Effector memory CD8-positive, alpha-beta T cell (primary cell): ENCODE results near the gene TRAPPC3L.

Source experiments
- ATAC-seq: fragments of 150-1000 bp; cut with Tn5 transposase; replicated peaks from 2 replicates; pipeline ENCODE4 v1.10.0; 2021; ENCODE audit warnings: mild to moderate bottlenecking, moderate library complexity
- DNase-seq, 3 experiments: peaks; one replicate each; pipeline ENCODE4 v3.0.0; 2021
- H3K27ac Mint-ChIP-seq, 2 donors: one replicate each; pipeline ENCODE4 v1.8.0; 2022; ENCODE audit warnings: mild to moderate bottlenecking in 2 of 2, mixed read lengths in 2 of 2, moderate library complexity in 2 of 2
- H3K27me3 Mint-ChIP-seq, 2 donors: one replicate each; pipeline ENCODE4 v1.8.0; 2022; ENCODE audit warnings: mixed read lengths in 2 of 2
- H3K36me3 Mint-ChIP-seq: one replicate; pipeline ENCODE4 v1.8.0; 2022; ENCODE audit warnings: mild to moderate bottlenecking, moderate library complexity, mixed read lengths; ENCODE audit not compliant: insufficient read depth
- H3K4me1 Mint-ChIP-seq, 2 donors: one replicate each; pipeline ENCODE4 v1.8.0; 2022; ENCODE audit warnings: low read depth in 2 of 2, mixed read lengths in 2 of 2
- H3K4me3 Mint-ChIP-seq, 2 donors: one replicate each; pipeline ENCODE4 v1.8.0; 2022; ENCODE audit warnings: mild to moderate bottlenecking in 2 of 2, mixed read lengths in 2 of 2, moderate library complexity in 2 of 2
- H3K9me3 Mint-ChIP-seq, 2 donors: one replicate each; pipeline ENCODE4 v1.8.0; 2022; ENCODE audit warnings: mixed read lengths in 2 of 2

The TRAPPC3L gene

DNA sequence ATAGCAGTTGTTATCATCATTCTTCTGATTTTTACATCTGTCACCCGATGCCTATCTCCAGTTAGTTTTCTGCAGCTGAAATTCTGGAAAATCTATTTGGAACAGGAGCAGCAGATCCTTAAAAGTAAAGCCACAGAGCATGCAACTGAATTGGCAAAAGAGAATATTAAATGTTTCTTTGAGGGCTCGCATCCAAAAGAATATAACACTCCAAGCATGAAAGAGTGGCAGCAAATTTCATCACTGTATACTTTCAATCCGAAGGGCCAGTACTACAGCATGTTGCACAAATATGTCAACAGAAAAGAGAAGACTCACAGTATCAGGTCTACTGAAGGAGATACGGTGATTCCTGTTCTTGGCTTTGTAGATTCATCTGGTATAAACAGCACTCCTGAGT, 82.2 kb downstream of the TRAPPC3L start:
- Mint-ChIP-seq H3K36me3 (peaks cover 5% of the 10 kb centered on the region), H3K27ac (no peak overlapping the region), H3K9me3 (no peaks in the 10 kb centered on the region), H3K4me3 (no peak overlapping the region), H3K4me1 (peaks cover 7 to 18% of the 10 kb centered on the region in 2 donors), H3K27me3 (peaks cover 0 to 36% of the 10 kb centered on the region in 2 donors)
- DNase-seq (no peak), ATAC-seq (no peak)

DNA sequence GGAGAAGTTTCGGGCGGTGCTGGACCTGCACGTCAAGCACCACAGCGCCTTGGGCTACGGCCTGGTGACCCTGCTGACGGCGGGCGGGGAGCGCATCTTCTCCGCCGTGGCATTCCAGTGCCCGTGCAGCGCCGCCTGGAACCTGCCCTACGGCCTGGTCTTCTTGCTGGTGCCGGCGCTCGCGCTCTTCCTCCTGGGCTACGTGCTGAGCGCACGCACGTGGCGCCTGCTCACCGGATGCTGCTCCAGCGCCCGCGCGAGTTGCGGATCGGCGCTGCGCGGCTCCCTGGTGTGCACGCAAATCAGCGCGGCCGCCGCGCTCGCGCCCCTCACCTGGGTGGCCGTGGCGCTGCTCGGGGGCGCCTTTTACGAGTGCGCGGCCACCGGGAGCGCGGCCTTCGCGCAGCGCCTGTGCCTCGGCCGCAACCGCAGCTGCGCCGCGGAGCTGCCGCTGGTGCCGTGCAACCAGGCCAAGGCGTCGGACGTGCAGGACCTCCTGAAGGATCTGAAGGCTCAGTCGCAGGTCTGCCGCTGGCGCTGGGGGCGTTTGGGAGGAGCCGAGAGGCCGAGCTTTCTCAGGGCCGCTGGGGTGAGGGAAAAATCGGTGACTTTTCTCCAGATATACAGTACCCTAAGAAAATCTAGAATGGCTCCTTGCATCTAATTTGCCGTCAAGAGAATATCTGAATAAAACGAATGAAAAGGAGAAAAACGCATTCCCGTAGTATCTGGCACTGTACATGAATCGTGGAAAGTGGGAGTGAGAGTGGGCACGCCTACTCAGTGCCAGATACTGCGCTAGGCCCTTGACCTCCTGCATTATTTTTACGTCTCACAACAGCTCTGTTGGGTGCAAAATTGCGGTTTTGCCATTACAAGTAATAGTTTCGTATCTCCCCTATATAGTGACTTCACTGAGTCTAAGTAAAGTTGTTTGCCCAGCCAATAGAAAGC, 83.3 kb downstream of the TRAPPC3L start:
- Mint-ChIP-seq H3K4me1 (peaks cover 7 to 18% of the 10 kb centered on the region in 2 donors), H3K36me3 (peaks cover 5% of the 10 kb centered on the region), H3K27me3 (peaks cover 0 to 36% of the 10 kb centered on the region in 2 donors), H3K4me3 (peak overlapping the region; percentile 81 to 82), H3K27ac (peak overlapping the region in 1 of 2 donors; percentile 91), H3K9me3 (no peaks in the 10 kb centered on the region)
- peak; percentile 93 for ATAC-seq
- peak; percentile 25 to 46 (median 31) for DNase-seq

DNA sequence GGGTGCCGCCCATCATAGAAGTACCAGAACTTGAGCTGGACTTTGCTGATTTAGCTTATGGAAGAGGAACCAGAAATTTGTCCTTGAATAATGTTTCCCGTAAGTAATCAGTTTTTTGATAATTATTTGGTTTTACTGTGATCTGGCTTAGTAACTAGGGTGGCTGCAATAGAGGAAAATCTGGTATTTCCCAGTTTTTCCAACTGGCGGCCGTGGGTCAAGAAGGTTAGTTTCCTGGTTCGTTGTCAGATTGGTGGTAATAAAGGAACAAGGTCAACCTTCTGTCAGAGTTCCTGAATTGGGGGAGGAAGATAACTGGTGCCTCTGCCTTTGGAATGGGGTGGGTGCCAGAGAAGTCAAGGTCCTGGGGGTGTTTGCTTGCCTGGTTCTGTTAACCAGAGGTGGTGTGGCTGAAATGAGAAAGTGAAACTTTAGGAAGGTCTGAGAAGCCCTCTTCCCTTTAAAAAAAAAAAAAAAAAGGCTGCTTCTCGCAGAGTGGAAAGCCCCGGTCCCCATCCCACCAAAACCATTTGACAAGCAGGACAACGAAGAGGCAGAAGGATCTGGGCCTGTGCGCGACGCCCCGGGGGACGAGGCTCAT, 84.1 kb downstream of the TRAPPC3L start, which contains the start of gene CALHM6:
CALHM6 (plus strand) TSS at position 45 of the 601 bp plus-strand sequence; CDS start at position 600, 555 bp downstream.
- Mint-ChIP-seq H3K4me3 (peak within 1 kb of the TSS; percentile 81 to 82), H3K27ac (peak within 1 kb of the TSS in 1 of 2 donors; percentile 91), H3K9me3 (no peaks in the 10 kb centered on the region), H3K27me3 (peaks cover 0 to 36% of the 10 kb centered on the region in 2 donors), H3K4me1 (peaks cover 7 to 18% of the 10 kb centered on the region in 2 donors), H3K36me3 (peaks cover 5% of the 10 kb centered on the region)
- DNase-seq (no peak), ATAC-seq (no peak)

DNA sequence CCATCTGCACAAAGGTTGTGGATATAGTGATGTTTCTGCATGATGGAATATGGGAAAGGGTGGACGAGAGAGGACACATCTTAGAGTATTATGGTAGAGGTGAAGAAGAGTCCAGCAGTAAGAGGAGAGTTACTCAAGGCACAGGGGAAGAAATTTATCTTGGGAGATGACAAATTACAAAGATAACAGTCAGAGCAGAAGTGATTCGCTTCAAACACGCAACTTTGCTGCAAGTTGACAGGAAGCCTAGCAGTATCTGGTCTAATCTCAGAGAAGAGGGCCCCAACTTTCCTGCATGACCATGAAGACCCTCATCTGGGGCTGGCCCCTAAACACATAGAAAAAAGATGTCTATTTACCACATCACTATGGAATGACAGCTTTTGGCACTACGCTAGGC, 85.6 kb downstream of the TRAPPC3L start:
- Mint-ChIP-seq H3K27ac (no peak overlapping the region), H3K36me3 (peaks cover 5% of the 10 kb centered on the region), H3K4me1 (peaks cover 6 to 18% of the 10 kb centered on the region in 2 donors), H3K4me3 (no peak overlapping the region), H3K27me3 (peaks cover 0 to 42% of the 10 kb centered on the region in 2 donors), H3K9me3 (no peaks in the 10 kb centered on the region)
- DNase-seq, result no peak
- no peak for ATAC-seq

- ATAC-seq (no peak), DNase-seq (no peak)
- no peaks in the 10 kb centered on the region for H3K9me3 Mint-ChIP-seq
- H3K27me3 Mint-ChIP-seq, result peaks cover 0 to 42% of the 10 kb centered on the region in 2 donors
- H3K27ac Mint-ChIP-seq, result no peak overlapping the region
- H3K36me3 Mint-ChIP-seq, result peaks cover 5% of the 10 kb centered on the region
- H3K4me1 Mint-ChIP-seq, result peaks cover 6 to 15% of the 10 kb centered on the region in 2 donors
- no peak overlapping the region for H3K4me3 Mint-ChIP-seq
Observed at GRCh38 chr6:116458264-116458663, 87.2 kb downstream of the TRAPPC3L start.

DNA sequence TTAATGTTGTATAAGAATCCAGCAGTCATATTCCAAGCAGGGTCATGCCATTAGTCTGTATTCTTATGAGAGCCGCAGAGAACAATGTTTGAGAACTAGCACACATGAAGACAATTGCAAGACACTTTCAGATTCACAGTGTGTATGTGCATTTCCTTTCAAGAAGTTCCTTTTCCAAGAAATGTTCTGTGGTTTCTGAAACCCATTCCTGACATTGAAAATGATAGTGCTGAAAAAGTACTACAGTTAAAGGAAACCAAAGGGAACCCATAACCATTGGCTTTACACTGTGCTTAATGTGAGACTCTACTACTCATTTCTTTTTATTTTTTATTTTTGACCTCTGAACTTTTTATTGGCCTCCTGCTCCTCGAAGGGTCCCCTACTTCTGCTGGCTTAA, 88.6 kb downstream of the TRAPPC3L start:
- H3K27me3 Mint-ChIP-seq, result peaks cover 0 to 40% of the 10 kb centered on the region in 2 donors
- H3K36me3 Mint-ChIP-seq, result peaks cover 5% of the 10 kb centered on the region
- DNase-seq (no peak), ATAC-seq (no peak)
- no peak overlapping the region for H3K27ac Mint-ChIP-seq
- H3K4me1 Mint-ChIP-seq, result peaks cover 6 to 11% of the 10 kb centered on the region in 2 donors
- no peak overlapping the region for H3K4me3 Mint-ChIP-seq
- no peaks in the 10 kb centered on the region for H3K9me3 Mint-ChIP-seq

DNA sequence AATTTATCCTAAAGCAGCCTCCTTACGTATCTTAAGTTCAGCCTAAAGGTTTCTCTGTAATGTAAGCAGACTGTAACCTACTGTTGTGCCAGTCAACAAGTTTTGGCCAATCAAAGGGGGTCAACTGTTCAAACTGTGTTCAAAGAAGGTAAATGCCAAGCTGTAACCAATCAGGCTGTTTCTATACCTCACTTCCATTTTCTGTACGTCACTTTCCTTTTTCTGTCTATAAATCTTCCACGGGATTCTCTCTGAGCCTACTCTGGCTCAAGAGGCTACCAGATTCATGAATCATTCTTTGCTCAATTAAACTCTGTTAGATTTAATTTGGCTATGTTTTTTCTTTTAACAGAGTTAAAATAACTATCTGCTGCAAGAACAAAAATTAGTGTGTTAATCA, 89.4 kb downstream of the TRAPPC3L start:
- H3K9me3 Mint-ChIP-seq, result no peaks in the 10 kb centered on the region
- H3K27me3 Mint-ChIP-seq, result peaks cover 0 to 34% of the 10 kb centered on the region in 2 donors
- no peak for ATAC-seq
- H3K27ac Mint-ChIP-seq, result no peak overlapping the region
- no peak overlapping the region for H3K4me3 Mint-ChIP-seq
- no peaks in the 10 kb centered on the region for H3K36me3 Mint-ChIP-seq
- DNase-seq, result no peak
- peaks cover 1 to 3% of the 10 kb centered on the region in 2 donors for H3K4me1 Mint-ChIP-seq

GRCh38 chr6:116452531-116452930, 93.0 kb downstream of the TRAPPC3L start:
- H3K36me3 Mint-ChIP-seq, result no peaks in the 10 kb centered on the region
- H3K27ac Mint-ChIP-seq, result no peak overlapping the region
- H3K4me1 Mint-ChIP-seq, result no peaks in the 10 kb centered on the region
- peaks cover 8 to 35% of the 10 kb centered on the region in 2 donors for H3K27me3 Mint-ChIP-seq
- no peak overlapping the region for H3K4me3 Mint-ChIP-seq
- ATAC-seq (no peak), DNase-seq (no peak)
- no peaks in the 10 kb centered on the region for H3K9me3 Mint-ChIP-seq

GRCh38 chr6:116451916-116452315, 93.6 kb downstream of the TRAPPC3L start:
- Mint-ChIP-seq H3K4me3 (no peak overlapping the region), H3K27ac (no peak overlapping the region), H3K36me3 (no peaks in the 10 kb centered on the region), H3K9me3 (no peaks in the 10 kb centered on the region), H3K27me3 (peaks cover 8 to 35% of the 10 kb centered on the region in 2 donors), H3K4me1 (no peaks in the 10 kb centered on the region)
- no peak for ATAC-seq
- DNase-seq, result no peak

- DNase-seq (no peak), ATAC-seq (no peak)
- Mint-ChIP-seq H3K4me1 (no peaks in the 10 kb centered on the region), H3K4me3 (no peak overlapping the region), H3K36me3 (no peaks in the 10 kb centered on the region), H3K9me3 (no peaks in the 10 kb centered on the region), H3K27ac (no peak overlapping the region), H3K27me3 (peaks cover 8 to 35% of the 10 kb centered on the region in 2 donors)
Observed at GRCh38 chr6:116450769-116451740, 94.4 kb downstream of the TRAPPC3L start.

DNA sequence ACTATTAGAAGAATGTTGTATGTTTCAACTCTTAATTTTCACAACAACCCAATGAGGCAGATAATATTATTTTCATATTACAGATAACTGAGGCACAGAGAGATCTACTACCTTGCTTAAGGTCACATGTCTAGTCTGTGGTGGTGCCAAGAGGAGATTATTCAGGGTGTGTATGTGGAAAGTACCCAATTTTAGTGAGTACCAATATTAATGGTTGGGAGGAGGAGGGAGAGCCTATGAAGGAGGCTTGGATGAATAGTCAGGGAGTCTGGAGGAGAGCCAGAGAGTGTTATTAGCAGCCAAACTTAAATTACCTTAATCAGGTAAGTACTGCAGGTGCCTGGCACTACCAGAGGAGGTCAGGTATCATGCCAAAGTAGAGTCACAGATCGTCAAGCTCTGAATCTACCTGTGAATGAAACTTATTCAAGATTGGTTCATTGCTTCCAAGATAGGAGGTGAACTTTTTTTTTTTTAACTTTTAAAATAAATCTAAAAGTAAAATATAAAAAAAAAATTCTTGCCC, 95.2 kb downstream of the TRAPPC3L start:
- Mint-ChIP-seq H3K4me1 (peaks cover under 1% of the 10 kb centered on the region in 2 donors), H3K4me3 (no peak overlapping the region), H3K9me3 (no peaks in the 10 kb centered on the region), H3K27me3 (peaks cover 8 to 31% of the 10 kb centered on the region in 2 donors), H3K36me3 (no peaks in the 10 kb centered on the region), H3K27ac (no peak overlapping the region)
- ATAC-seq, result no peak
- DNase-seq, result no peak

DNA sequence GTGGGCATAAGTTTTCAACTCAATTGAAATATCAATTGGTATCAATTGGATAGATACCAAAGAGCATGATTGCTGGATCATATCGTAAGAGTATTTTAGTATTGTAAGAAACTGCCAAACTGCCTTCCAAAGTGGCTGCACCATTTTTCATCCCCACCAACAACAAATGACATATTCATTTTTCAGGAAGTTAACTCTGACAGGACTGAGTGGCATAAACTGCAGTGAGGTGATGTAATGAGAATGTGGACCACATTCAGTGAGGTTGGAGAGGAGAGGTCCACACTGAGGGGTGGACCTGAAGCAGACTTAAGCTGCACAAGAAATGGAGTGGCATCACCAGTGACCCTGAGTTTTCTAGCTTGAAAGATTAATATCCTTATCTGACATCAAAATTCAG, 95.9 kb downstream of the TRAPPC3L start:
- H3K36me3 Mint-ChIP-seq, result no peaks in the 10 kb centered on the region
- H3K27me3 Mint-ChIP-seq, result peaks cover 8 to 29% of the 10 kb centered on the region in 2 donors
- H3K4me1 Mint-ChIP-seq, result peaks cover 5 to 8% of the 10 kb centered on the region in 2 donors
- no peaks in the 10 kb centered on the region for H3K9me3 Mint-ChIP-seq
- no peak for ATAC-seq
- no peak overlapping the region for H3K27ac Mint-ChIP-seq
- H3K4me3 Mint-ChIP-seq, result no peak overlapping the region
- DNase-seq, result no peak
